Measurements from ENCODE around the gene PRDM16.

DNA sequence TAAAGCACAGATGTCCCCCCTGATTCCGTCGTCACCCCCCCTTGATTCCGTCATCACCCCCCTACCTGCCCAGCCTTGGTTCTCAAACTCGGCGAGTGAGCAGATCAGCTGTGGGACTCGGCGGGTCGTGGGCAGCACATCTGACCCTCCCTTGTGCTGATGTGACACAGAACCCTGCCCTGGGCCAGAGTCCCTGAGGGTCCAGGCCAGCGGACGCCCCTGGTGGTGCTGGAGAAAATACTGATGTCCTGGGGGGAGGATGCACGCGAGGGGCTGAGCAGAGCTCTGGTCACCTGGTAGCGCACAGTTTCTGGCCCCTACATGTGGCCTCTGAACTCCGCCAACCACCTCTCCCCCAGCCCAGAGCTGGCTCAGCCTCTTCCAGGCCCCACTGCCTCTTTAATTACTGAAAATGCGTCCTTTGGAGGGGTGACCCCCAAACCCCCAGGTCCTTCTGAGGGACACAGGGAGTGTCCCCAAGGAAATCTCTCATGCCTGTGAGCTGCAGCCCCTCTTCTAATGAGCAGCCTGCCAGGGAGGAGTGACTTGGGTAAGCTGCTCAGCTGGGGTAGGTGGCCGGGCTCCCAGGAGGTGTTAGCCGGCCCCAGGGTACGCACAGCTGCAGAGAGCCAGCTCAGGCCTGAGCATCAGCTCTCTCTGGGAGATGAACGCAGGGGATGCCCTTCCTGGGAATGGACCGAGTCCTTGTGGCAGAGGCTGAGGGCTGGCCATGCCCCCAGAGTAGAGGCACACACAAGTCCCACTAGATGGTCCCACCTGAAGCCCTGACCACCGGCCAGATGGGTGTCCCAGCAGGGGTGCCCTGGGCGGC lies 255.9 kb downstream of the PRDM16 start:
- no peak for TF ChIP-seq POLR2A (IDR thresholded peaks at IDR 0.05)
- TF ChIP-seq, protein P1, sequence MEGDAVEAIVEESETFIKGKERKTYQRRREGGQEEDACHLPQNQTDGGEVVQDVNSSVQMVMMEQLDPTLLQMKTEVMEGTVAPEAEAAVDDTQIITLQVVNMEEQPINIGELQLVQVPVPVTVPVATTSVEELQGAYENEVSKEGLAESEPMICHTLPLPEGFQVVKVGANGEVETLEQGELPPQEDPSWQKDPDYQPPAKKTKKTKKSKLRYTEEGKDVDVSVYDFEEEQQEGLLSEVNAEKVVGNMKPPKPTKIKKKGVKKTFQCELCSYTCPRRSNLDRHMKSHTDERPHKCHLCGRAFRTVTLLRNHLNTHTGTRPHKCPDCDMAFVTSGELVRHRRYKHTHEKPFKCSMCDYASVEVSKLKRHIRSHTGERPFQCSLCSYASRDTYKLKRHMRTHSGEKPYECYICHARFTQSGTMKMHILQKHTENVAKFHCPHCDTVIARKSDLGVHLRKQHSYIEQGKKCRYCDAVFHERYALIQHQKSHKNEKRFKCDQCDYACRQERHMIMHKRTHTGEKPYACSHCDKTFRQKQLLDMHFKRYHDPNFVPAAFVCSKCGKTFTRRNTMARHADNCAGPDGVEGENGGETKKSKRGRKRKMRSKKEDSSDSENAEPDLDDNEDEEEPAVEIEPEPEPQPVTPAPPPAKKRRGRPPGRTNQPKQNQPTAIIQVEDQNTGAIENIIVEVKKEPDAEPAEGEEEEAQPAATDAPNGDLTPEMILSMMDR (IDR thresholded peaks at IDR 0.05), result no peak

Measured in uterus (tissue), 2 donors.